Activated CD8-positive, alpha-beta memory T cell treated with anti-CD3 and anti-CD28 coated beads for 4 hours (primary cell): ENCODE results near the gene ELOVL3.
"Not testable (repeated sequence)": the region's sequence is repeated elsewhere in the genome, so short reads cannot be mapped to it uniquely, and the experiment has no call there.

Experiments used
- DNase-seq, 2 donors: peaks; one replicate each; pipeline ENCODE4 v3.0.0-alpha.2; 2020; ENCODE audit warnings: low read depth in 2 of 2

Gene ELOVL3, protein sequence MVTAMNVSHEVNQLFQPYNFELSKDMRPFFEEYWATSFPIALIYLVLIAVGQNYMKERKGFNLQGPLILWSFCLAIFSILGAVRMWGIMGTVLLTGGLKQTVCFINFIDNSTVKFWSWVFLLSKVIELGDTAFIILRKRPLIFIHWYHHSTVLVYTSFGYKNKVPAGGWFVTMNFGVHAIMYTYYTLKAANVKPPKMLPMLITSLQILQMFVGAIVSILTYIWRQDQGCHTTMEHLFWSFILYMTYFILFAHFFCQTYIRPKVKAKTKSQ

DNA sequence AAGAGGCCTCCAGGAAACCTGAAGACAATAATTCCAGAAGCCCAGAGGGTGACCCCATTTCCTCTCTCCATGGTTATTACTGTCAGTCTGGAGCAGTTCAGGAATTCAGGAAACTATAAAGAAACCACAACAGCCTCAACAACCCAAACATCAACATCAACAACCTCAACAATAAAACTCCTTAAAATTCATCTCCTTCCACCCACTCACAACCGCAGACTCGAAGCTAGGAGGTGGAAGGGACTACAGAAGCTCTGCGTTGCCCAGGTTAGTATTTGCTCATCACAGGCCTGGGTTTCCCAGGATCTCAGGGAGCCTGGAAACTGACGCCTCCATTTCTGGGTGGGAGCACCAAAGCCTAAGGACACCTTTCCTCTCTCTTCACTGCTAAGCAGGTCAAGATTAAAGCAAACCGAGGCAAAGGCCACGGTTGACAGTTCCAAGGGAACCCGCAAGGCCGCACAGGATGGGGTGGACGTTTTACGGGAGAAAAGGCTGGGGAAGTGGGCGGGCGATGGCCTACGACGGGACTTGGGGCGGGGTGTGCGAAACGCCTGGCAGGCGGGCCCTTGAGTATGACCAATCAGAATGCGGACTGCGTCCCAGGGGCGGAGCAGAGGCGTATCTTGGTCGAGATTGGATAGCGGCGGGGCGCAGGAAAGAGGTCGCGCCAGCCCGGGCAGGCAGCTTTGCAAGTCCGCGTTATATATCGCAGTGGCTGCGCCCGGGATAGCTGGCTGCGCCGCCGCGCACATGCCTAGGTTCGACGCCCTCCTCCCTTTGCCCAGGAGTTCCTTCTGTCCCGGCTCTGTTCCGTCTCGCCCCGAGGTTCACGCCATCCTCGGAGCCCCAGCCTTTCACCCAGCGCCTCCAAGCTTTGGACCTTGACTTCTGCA, at the start of gene ELOVL3:
TSS of gene ELOVL3 (plus strand) at position 654 of the 896 bp plus-strand sequence. CDS start 250 bp downstream, outside the sequence.
- peak; percentile 59 to 61 for DNase-seq

DNA sequence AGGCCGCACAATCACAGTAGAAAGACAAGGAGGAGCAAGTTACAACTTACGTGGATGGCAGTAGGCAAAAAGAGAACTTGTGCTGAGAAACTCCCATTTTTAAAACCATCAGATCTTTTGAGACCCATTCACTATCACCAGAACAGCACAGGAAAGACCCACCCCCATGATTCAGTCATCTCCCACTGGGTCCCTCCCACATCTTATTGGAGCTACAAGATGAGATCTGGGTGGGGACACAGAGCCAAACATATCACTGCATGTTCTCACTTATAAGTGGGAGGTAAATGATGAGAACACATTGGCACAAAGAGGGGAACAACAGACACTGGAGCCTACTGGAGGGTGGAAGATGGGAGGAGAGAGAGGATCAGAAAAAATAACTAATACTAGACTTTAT, 41.5 kb upstream of the ELOVL3 start:
- no peak for DNase-seq

DNA sequence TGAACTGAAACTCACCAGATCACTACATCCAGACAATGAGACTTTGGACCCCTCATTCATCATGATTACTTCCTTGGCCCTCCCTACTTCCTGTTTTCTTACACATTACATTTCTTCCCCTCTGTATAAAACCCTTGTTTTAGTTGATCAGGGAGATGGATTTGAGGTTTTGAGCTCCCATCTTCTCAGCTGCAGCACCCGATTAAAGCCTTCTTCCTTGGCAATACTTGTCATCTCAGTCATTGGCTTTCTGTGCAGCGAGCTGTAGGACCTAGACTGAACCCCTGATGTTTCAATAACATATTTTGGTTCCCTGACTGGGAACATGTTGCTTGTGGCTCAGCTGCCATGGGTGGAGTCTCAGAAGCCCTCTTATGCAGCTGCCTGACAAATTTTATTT, 40.8 kb upstream of the ELOVL3 start:
- no peak for DNase-seq

DNA sequence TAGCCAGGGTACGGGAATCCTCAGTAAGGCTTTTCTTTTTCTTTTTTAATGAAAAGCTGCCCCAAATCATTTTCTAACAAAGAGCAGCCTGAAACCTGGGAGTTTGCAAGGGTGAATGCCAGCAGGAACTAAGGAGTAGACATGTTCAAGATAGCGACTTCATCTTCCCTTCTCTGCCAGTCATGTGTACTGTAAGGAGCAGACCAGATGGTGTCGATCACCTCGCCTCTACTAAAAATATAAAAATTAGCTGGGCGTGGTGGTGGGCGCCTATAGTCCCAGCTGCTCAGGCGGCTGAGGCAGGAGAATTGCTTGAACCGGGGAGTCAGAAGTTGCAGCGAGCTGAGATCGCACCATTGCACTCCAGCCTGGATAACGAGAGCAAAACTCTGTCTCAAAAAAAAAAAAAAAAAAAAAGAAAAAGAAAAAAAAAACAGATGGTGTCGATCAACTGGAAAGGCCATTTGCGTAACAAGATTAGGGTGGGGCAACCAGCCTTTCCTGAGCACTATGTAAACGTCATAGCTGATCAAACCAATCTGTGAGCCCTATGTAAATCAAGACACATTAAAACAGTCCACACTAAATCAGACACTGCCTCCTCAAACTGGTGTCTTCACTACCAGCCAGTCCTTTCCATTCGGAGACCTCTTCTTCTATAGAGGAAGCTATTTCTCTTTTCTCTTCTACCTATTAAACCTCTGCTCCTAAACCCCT, 40.1 kb upstream of the ELOVL3 start:
- DNase-seq: no peak

DNA sequence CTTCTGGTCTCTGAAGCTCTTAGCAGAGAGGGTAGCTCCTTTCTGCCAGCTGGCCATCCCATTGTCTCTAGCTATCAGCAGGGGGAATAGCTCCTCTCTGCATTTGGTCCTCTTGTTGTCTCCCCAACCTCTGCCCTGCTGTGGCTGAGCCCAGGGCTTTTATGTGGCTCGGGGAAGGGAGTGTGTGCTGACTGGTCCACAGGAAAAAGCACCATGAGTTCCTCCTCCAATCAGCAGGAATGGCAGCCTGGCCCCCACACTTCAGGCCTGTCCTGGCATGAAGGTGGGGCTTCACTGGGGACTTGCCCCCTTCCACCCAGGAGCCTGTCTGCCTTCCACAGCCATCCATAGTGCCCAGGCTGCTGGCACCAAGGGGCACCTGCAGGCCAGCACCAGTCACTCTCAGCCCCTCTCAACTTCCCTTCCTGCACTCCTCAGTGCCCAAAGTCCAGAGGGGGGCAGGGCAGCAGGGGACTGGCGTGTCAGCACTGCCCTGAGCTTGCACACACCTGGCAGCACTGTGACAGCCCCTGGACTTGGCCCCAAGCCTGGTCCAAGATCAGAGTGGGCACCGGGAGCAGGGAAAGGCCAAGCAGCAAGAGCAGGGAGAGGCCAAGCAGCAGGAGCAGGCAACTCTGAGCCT, 37.7 kb upstream of the ELOVL3 start:
- no peak for DNase-seq

DNA sequence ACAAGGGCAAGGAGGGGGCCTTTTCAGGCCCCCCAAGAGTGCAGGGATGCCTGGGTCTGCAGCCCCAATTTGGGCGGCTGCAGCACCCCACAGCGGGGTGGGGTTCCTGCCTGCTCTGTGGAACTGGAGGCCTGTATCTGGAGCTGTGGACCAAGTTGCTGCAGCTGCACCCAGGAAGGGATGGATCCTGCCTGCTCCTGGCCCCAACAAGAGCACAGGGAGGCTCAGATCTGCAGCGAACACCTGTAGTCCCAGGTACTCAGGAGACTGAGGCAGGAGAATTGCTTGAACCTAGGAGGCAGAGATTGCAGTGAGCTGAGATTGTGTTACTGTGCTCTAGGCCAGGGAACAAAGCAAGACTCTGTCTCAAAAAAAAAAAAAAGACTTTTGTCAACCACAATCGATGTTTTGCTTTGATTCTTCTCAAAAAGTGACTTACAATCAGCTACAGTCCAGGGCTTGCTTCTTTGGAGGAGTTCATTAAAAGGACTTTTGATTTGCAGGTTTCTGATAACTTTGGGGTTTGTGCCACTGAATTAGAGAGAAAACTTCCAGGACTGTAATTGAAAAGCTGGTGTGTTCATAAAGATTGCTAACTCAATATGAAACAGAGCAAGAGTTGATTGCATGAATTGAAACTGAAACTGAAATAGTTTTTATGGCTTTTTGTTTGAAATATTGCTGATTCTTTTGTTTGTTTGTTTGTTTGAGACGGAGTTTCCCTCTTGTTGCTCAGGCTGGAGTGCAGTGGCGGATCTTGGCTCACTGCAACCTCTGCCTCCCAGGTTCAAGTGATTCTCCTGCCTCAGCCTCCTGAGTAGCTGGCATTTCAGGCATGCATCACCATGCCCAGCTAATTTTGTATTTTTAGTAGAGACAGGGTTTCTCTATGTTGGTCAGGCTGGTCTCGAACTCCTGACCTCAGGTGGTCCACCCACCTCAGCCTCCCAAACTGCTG, 36.9 kb upstream of the ELOVL3 start:
- not testable (repeated sequence) for DNase-seq

DNA sequence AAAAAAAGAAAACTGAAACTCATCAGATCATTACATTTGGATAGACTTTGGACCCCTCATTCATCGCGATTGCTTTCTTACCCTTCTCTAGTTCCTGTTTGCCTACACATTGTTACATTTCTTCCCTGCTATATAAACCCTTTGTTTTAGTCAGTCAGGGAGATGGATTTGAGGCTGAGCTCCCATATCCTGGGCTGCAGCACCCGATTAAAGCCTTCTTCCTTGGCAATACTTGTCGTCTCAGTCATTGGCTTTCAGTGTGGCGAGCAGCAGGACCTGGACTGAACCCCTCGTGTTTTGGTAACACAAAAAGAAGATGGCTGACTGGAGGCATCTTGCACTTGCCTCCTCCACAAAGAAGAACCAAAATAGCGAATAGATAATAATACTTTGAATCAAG, 34.1 kb upstream of the ELOVL3 start:
- no peak for DNase-seq

DNA sequence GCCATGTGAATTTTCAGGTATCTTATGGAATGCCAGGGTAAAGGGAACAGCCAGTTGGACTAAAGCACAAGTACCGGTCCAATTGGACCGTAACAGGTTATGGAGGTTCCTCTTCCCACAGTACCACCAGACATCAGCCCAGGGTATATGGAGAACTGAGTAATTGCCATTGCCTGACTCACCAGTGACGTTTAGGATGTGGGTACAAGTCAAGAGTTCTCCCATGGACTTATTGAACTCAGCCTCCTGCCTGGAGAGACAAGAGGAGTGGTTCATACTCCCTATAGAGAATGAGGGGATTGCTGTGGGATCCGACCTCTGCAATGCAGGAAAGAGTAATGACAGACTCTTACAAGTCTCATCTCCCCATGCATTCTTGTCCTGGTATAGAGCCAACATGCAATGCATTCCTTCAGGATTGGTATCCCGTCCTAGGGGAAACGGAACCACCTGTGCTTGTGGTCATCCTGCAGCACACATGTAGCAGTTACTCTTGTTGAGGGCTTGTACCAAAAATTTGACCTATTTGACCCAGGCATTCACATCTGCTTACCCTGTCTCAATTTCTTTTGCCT, 30.7 kb upstream of the ELOVL3 start:
- no peak for DNase-seq

DNA sequence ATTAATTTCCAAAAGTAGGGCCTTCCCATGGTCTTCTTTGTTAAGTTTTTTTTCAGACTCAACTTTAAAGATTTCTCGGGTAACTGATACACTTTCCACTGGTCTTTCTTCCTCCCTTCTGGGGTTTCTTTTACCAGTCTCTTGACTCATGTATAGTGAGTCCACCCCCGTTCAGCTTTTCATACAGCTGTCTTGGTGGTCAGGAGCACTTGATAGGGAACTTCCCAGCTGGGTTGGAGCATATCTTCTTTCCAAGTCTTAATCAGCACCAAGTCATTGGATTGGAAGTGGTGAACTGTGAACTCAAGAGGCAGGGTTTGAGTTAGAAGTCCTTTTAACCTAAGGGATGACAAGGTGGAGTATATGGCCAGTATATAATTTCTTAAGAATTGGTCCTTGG, 29.2 kb upstream of the ELOVL3 start:
- no peak for DNase-seq

DNA sequence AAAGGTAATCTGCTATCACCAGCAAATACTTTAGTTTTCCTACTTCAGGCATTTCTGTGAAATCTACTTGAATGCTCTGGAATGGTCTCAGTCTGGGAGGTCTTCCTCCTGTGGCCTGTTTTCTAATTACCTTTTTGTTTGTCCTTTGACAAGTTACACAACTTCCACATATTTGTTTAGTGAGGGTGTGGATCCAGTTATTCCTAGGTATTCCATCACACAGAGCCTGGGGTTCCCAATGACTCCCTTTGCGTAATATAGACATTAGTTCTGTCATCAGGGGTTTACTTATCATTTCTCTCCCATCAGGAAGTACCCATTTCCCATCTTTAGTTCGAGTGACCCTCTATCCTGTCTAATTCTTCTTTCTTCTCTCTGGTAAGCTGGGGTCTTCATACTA, 28.1 kb upstream of the ELOVL3 start:
- no peak for DNase-seq

DNA sequence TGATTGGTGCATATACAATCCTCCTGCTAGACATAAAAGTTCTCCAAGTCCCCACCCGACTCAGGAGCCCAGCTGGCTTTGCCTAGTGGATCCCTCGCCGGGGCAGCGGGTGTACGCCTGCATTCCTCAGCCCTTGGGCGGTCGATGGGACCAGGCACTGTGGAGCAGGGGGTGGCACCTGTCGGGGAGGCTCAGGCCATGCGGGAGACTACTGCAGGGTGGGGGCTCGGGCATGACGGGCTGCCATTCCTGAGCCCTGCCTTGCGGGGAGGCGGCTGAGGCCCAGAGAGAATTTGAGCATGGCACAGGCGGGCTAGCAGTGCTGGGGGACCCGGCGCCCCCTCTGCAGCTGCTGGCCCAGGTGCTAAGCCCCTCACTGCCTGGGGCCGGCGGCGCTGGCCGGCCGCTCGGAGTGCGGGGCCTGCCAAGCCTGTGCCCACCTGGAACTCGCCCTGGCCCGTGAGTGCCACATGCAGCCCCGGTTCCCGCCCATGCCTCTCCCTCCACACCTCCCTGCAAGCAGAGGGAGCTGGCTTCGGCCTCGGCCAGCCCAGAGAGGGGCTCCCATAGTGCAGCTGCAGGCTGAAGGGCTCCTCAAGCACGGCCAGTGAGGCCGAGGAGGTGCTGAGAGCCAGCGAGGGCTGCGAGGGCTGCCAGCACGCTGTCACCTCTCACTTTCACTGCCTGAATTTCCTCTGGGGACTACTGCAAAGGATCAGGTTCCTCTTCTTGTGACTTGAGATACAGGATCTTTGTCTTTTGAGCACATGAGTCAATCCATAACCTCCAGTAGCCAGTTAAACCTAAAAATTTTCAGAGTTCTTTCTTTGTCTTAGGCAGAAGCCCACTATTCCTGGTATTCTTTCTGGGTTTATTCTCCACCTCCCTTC, 25.1 kb upstream of the ELOVL3 start:
- DNase-seq: no peak

DNA sequence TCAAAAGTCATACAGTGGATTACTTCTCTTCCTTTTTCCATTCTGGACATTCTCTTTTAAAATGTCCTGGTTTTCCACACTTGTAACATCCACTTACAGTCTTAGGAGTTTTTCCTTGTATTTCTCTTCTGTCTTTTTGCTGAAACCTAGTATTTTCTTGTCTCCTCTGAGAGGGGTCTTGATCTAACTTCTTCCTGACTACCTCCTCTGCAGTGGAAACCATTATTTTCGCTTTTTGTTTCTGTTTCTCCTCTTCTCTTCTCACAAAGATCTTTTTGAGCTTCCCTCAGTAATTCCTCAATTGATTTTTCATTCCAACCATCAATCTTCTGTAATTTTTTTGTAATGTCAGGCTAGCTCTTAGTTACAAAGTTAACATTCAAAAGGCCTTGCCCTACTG, 23.7 kb upstream of the ELOVL3 start:
- DNase-seq: no peak

DNA sequence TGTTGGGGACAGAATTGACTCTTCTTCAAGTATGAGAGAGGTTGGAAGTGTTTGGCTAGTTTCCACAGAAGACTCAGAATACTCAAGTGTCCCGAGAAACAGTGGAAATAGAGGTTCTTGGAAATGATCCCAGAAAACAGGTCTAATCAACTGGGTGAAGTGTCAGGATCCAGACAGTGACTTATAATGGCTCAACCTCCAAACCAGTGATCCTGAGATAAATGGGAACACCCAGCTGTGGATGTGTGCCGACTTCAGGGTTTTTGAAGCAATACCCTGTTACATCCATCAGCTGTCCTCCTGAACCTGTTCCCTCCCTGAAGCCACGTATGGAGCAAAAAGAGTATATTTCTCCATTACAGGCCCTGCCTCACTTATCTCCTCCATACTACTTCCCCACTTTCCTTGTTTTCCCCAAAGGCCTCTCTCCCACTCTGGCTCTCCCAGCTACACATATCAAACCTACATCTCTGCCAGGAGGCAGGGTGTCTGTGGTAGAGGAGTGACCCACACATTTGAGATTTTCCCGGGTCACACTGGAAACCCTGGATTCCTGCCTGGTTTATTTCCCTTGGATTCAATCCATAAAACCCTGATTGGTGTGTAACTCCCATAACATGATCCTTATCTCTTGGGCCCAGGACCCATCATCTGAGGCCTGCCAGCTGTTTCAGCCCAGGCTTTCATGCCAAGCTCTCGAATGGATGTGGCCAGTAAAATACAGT, 17.6 kb upstream of the ELOVL3 start:
- DNase-seq: no peak

DNA sequence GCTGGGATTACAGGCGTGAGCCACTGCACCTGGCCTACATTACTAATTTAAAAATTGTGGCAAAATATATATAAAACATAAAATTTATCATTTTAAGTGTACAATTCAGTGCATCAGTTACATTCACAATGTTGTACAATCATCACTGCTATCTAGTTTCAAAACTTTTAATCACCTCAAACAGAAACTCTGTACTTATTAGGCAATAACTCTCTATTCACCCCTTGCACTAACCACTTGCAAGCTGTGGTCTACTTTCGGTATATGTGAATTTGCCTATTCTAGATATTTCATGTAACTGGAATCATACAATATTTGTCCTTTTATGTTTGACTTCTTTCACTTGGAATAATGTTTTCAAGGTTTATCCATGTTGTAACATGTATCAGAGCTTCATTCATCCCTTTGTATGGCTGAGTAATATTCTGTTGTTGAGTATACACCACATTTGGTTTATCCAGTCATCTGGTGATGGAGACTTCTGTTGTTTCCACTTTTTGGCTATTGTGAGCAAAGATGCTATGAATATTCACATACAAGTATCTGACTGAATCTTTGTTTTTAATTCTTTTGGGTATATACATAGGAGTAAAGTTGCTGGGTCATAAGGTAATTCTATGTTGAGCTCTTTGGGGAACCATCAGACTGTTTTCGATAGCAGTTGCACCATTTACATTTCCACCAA, 14.3 kb upstream of the ELOVL3 start:
- no peak for DNase-seq

DNA sequence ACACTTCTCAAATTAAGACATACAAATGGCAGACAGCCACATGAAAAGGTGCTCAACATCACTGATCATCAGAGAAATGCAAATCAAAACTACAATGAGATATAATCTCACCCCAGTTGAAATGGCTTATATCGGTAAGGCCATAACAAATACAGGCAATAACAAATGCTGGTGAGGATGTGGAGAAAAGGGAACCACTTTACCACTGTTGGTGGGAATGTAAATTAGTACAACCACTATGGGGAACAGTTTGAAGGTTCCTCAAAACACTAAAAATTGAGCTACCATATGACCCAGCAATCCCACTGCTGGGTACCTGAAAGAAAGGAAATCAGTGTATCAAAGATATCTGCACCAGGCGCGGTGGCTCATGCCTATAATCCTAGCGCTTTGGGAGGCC, 12.5 kb upstream of the ELOVL3 start:
- not testable (repeated sequence) for DNase-seq

DNA sequence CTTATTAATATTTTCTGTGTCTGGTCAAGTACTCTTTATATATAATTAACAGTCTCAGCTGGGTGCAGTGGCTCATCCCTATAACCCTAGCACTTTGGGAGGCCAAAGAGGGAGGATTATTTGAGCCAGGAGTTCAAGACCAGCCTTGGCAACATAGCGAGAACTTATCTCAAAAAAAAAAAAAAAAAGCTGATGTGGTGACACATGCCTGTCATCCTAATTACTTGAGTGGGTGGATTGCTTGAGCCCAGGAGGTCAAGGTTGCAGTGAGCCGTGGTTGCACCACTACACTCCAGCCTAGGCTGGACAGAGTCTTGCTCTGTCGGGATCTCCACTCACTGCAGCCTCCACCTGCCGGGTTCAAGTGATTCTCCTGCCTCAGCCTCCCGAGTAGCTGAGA, 6.7 kb upstream of the ELOVL3 start:
- no peak for DNase-seq

DNA sequence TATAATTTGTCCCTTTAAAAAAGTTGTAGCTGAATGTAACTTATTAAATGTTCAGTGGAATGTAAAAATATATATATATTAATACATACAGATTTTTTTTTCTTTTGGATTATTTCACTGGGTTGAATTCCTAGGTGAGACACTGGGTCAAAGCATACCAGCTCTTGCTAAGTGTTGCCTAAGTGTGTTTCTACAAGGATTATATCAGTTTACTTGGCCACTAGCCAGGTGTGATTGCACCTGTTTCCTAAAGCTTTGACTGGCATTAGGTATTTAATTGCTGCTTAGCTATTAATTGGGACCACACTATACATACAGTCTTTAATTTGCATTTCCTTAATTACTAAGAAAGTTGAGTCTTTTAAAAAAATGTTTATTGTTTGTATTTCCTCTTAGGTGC, 5.5 kb upstream of the ELOVL3 start:
- no peak for DNase-seq

DNA sequence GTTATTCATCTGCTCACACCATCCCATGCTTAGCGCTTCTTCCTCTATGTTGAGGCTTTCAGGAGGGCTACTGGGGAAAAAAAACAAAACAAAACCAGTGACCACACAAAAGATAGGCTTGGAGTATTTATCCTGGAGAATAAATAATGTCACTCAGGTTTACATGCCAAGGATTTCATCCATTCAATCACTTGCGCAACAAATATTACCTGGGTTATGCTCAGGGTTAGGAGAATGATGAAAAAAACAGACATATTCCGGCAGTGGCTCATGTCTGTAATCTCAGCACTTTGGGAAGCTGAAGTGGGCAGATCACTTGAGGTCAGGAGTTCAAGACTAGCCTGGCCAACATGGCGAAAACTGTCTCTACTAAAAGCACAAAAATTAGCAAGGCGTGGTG, 3.3 kb upstream of the ELOVL3 start:
- DNase-seq: no peak
